ENCODE data around the gene DCLK1. TPM values are rescaled to one million over a fixed set of nuclear protein-coding genes. Genes with fewer than 3 reads are reported as not detected.
A peak's percentile ranks its signal among the peaks of the same experiment; 100 is the strongest.

Gene DCLK1
- total and polyA plus RNA-seq, 2 experiments from 2014 or later: 0.16 to 2.9 TPM

- H4K20me1 ChIP-seq (ENCODE audit: insufficient read depth, poor library complexity, severe bottlenecking): no peaks in the 10 kb centered on the region
- TF ChIP-seq CTCF (IDR thresholded peaks at IDR 0.05; ENCODE audit: poor library complexity) (no peak), EZH2 (IDR thresholded peaks at IDR 0.05; ENCODE audit: borderline replicate concordance) (no peak), EZH2phosphoT487 (IDR thresholded peaks at IDR 0.05; ENCODE audit: low read depth, severe bottlenecking, unreplicated experiment) (no peak)
- no peaks in the 10 kb centered on the region for H3K9me2 ChIP-seq (replicated peaks; ENCODE audit: insufficient read depth)
- H3K79me2 ChIP-seq: no peaks in the 10 kb centered on the region
- no peak overlapping the region for H3K4me2 ChIP-seq
- WGBS (ENCODE audit: low lambda C conversion rate, missing lambda C conversion rate): 87% methylated on average over 6 of the region's 6 CpGs
- H2AFZ ChIP-seq: no peak overlapping the region
- H3K27me3 ChIP-seq: no peaks in the 10 kb centered on the region
- H3K27ac ChIP-seq: peak overlapping the region; percentile 26
- H3K9me3 ChIP-seq (ENCODE audit: low read depth): no peaks in the 10 kb centered on the region
- no peak for DNase-seq (ENCODE audit: low spot score)
- peaks cover 14% of the 10 kb centered on the region for H3K4me1 ChIP-seq (ENCODE audit: insufficient read depth)
- no peak overlapping the region for H3K4me3 ChIP-seq
- no peaks in the 10 kb centered on the region for H3K36me3 ChIP-seq (replicated peaks; ENCODE audit: insufficient read depth, low read depth)
Measured at GRCh38 chr13:36163286-36163685, 32.1 kb upstream of the DCLK1 start.

- WGBS (ENCODE audit: low lambda C conversion rate, missing lambda C conversion rate): 88% methylated on average over 4 of the region's 4 CpGs
- no peaks in the 10 kb centered on the region for H3K9me3 ChIP-seq (ENCODE audit: low read depth)
- peaks cover 22% of the 10 kb centered on the region for H3K4me1 ChIP-seq (ENCODE audit: insufficient read depth)
- no peaks in the 10 kb centered on the region for H4K20me1 ChIP-seq (ENCODE audit: insufficient read depth, poor library complexity, severe bottlenecking)
- H3K4me2 ChIP-seq: no peak overlapping the region
- no peak overlapping the region for H3K27ac ChIP-seq
- H3K9me2 ChIP-seq (replicated peaks; ENCODE audit: insufficient read depth): no peaks in the 10 kb centered on the region
- H3K4me3 ChIP-seq: no peak overlapping the region
- H3K79me2 ChIP-seq: no peaks in the 10 kb centered on the region
- peaks cover 2% of the 10 kb centered on the region for H3K27me3 ChIP-seq
- no peaks in the 10 kb centered on the region for H3K36me3 ChIP-seq (replicated peaks; ENCODE audit: insufficient read depth, low read depth)
- DNase-seq (ENCODE audit: low spot score): no peak
- no peak overlapping the region for H2AFZ ChIP-seq
- TF ChIP-seq EZH2 (IDR thresholded peaks at IDR 0.05; ENCODE audit: borderline replicate concordance) (no peak), CTCF (IDR thresholded peaks at IDR 0.05; ENCODE audit: poor library complexity) (no peak), EZH2phosphoT487 (IDR thresholded peaks at IDR 0.05; ENCODE audit: low read depth, severe bottlenecking, unreplicated experiment) (no peak)
Measured at GRCh38 chr13:36160297-36160696, 29.1 kb upstream of the DCLK1 start.

GRCh38 chr13:36158611-36159010, 27.4 kb upstream of the DCLK1 start:
- Histone ChIP-seq H2AFZ (no peak overlapping the region), H3K4me3 (no peak overlapping the region), H3K36me3 (replicated peaks; ENCODE audit: insufficient read depth, low read depth) (no peaks in the 10 kb centered on the region), H3K9me2 (replicated peaks; ENCODE audit: insufficient read depth) (no peaks in the 10 kb centered on the region), H3K79me2 (no peaks in the 10 kb centered on the region), H3K4me2 (no peak overlapping the region), H4K20me1 (ENCODE audit: insufficient read depth, poor library complexity, severe bottlenecking) (no peaks in the 10 kb centered on the region), H3K27me3 (peaks cover 16% of the 10 kb centered on the region), H3K4me1 (ENCODE audit: insufficient read depth) (peaks cover 15% of the 10 kb centered on the region), H3K9me3 (ENCODE audit: low read depth) (no peaks in the 10 kb centered on the region), H3K27ac (no peak overlapping the region)
- 91% methylated on average over 4 of the region's 4 CpGs for WGBS (ENCODE audit: low lambda C conversion rate, missing lambda C conversion rate)
- TF ChIP-seq EZH2 (IDR thresholded peaks at IDR 0.05; ENCODE audit: borderline replicate concordance) (no peak), EZH2phosphoT487 (IDR thresholded peaks at IDR 0.05; ENCODE audit: low read depth, severe bottlenecking, unreplicated experiment) (no peak)
- no peak for DNase-seq (ENCODE audit: low spot score)

GRCh38 chr13:36157480-36157879, 26.3 kb upstream of the DCLK1 start:
- H3K4me2 ChIP-seq: peak overlapping the region; percentile 17
- H4K20me1 ChIP-seq (ENCODE audit: insufficient read depth, poor library complexity, severe bottlenecking): no peaks in the 10 kb centered on the region
- no peaks in the 10 kb centered on the region for H3K79me2 ChIP-seq
- no peaks in the 10 kb centered on the region for H3K9me3 ChIP-seq (ENCODE audit: low read depth)
- WGBS (ENCODE audit: low lambda C conversion rate, missing lambda C conversion rate): 29% methylated on average over 1 of the region's 1 CpG
- no peak overlapping the region for H3K27ac ChIP-seq
- H3K4me1 ChIP-seq (ENCODE audit: insufficient read depth): peaks cover 9% of the 10 kb centered on the region
- no peaks in the 10 kb centered on the region for H3K9me2 ChIP-seq (replicated peaks; ENCODE audit: insufficient read depth)
- DNase-seq (ENCODE audit: low spot score): no peak
- no peaks in the 10 kb centered on the region for H3K36me3 ChIP-seq (replicated peaks; ENCODE audit: insufficient read depth, low read depth)
- no peak overlapping the region for H3K4me3 ChIP-seq
- H2AFZ ChIP-seq: no peak overlapping the region
- TF ChIP-seq EZH2 (IDR thresholded peaks at IDR 0.05; ENCODE audit: borderline replicate concordance): no peak
- TF ChIP-seq EZH2phosphoT487 (IDR thresholded peaks at IDR 0.05; ENCODE audit: low read depth, severe bottlenecking, unreplicated experiment): no peak
- no peak for TF ChIP-seq CTCF (IDR thresholded peaks at IDR 0.05; ENCODE audit: poor library complexity)
- peaks cover 17% of the 10 kb centered on the region for H3K27me3 ChIP-seq

Measured in hepatocyte (in vitro differentiated cells).